Upper lobe of left lung (tissue), 4 donors: ENCODE measurements around the gene SULT2B1.

ENCODE experiments used
- CTCF ChIP-seq, 6 experiments: fragments of 450-650 bp in 4 of 6; fragments of 200-600 bp in 2 of 6; sonication (generic) in 2 of 6; IDR thresholded peaks; one replicate each; pipeline ENCODE4 v1.5.1; 2016 to 2019; ENCODE audit warnings: antibody characterized with exemption in 6 of 6
- POLR2A ChIP-seq, 4 donors: fragments of 450-650 bp; IDR thresholded peaks; one replicate each; pipeline ENCODE4 v1.5.1; 2016 to 2017; ENCODE audit warnings: antibody characterized with exemption in 4 of 4, mild to moderate bottlenecking in 2 of 4

GRCh38 chr19:48596679-48597465 lies 44.9 kb downstream of the SULT2B1 start:
- TF ChIP-seq POLR2A (IDR thresholded peaks at IDR 0.05) (no peak), CTCF (IDR thresholded peaks at IDR 0.05) (no peak)
